ENCODE measurements around the gene BPIFB6.

Gene BPIFB6

DNA sequence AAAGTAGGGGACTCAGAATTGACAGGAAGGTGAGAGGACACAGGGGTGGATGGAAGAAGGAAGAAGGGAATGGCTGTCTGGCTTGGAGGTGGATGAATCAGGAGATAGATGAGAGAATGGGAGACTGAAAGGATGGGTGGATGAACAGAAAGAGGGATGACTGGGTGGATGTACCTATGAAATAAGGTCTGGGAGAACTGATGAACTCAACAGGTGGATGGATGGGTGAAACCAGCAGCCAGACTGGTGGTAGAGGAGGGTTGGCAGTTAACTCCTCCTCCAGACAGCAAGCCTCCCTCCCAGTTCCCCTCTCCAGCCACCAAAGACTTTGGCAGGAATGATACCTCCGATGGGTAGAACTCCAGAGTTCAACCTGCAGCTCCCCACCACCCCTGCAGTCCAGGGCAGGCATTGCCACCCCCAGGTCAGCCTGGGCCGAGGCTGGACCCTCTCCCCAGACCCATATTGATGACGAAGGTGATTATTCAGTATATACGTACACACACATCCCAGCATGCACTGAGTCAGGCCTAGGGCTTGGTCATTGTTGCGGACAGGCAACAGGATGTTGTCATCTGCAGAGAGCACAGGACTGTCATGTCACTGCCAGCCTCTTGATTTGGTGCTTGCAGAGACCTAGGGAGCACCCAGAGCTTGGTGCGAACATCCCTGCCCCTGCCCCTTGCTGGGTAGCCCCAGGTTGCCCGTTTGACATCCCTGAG, 29.2 kb upstream of the BPIFB6 start:
- H3K4me3 ChIP-seq (ENCODE audit: low read length) = no peak overlapping the region
- no peaks in the 10 kb centered on the region for H3K9me3 ChIP-seq (ENCODE audit: control insufficient read depth, insufficient read depth, low read length)
- no peaks in the 10 kb centered on the region for H3K4me1 ChIP-seq (ENCODE audit: control insufficient read depth, insufficient read depth, low read length)
- no peak for DNase-seq (ENCODE audit: low read depth, low spot score)
- WGBS (ENCODE audit: insufficient coverage, insufficient read length) = no CpG with 5 or more reads among the region's 7 CpGs
- no peak overlapping the region for H3K27ac ChIP-seq (ENCODE audit: low read length)
- no peaks in the 10 kb centered on the region for H3K27me3 ChIP-seq (ENCODE audit: control insufficient read depth, insufficient read depth, low read length)
- H3K36me3 ChIP-seq (ENCODE audit: control insufficient read depth, insufficient read depth, low read length) = no peaks in the 10 kb centered on the region

- no peaks in the 10 kb centered on the region for H3K36me3 ChIP-seq (ENCODE audit: control insufficient read depth, insufficient read depth, low read length)
- no peak for DNase-seq (ENCODE audit: low read depth, low spot score)
- H3K4me1 ChIP-seq (ENCODE audit: control insufficient read depth, insufficient read depth, low read length) = no peaks in the 10 kb centered on the region
- H3K9me3 ChIP-seq (ENCODE audit: control insufficient read depth, insufficient read depth, low read length) = no peaks in the 10 kb centered on the region
- no peaks in the 10 kb centered on the region for H3K27me3 ChIP-seq (ENCODE audit: control insufficient read depth, insufficient read depth, low read length)
- no peak within 1 kb of the TSS for H3K4me3 ChIP-seq (ENCODE audit: low read length)
- no peak within 1 kb of the TSS for H3K27ac ChIP-seq (ENCODE audit: low read length)
- WGBS (ENCODE audit: insufficient coverage, insufficient read length) = no CpG with 5 or more reads among the region's 6 CpGs
Measured at GRCh38 chr20:33004141-33004751, 27.2 kb upstream of the BPIFB6 start, which contains the start of gene SUN5. SUN5 (minus strand) TSS chr20:33004433; CDS start chr20:33004340, 93 bp downstream.

DNA sequence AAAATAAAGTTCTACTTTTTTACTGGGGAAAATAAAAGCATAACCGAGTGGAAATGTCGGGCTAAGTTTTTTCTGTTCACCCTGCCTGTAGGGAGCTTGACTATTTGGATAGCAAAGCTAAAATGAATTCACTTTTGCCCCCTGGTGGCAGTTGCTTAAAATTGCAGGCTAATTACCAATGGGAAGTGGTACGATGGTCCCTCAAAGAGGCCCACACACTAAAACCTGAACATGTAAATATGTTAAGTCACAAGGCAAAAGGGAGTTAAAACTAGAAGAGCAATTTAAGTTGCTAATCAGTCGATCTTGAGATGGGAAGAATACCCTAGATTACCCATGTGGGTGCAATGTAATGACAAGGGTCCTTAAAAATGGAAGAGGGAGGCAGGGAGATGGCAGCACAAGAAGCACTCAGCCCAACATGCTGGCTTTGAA, 26.3 kb upstream of the BPIFB6 start:
- Histone ChIP-seq H3K36me3 (ENCODE audit: control insufficient read depth, insufficient read depth, low read length) (no peaks in the 10 kb centered on the region), H3K4me3 (ENCODE audit: low read length) (no peak overlapping the region), H3K4me1 (ENCODE audit: control insufficient read depth, insufficient read depth, low read length) (no peaks in the 10 kb centered on the region; the same call in 1 of the 2 replicates), H3K27ac (ENCODE audit: low read length) (no peak overlapping the region), H3K27me3 (ENCODE audit: control insufficient read depth, insufficient read depth, low read length) (no peaks in the 10 kb centered on the region), H3K9me3 (ENCODE audit: control insufficient read depth, insufficient read depth, low read length) (no peaks in the 10 kb centered on the region)
- WGBS (ENCODE audit: insufficient coverage, insufficient read length) = no CpG with 5 or more reads among the region's 4 CpGs
- DNase-seq (ENCODE audit: low read depth, low spot score) = peak; percentile 43

DNA sequence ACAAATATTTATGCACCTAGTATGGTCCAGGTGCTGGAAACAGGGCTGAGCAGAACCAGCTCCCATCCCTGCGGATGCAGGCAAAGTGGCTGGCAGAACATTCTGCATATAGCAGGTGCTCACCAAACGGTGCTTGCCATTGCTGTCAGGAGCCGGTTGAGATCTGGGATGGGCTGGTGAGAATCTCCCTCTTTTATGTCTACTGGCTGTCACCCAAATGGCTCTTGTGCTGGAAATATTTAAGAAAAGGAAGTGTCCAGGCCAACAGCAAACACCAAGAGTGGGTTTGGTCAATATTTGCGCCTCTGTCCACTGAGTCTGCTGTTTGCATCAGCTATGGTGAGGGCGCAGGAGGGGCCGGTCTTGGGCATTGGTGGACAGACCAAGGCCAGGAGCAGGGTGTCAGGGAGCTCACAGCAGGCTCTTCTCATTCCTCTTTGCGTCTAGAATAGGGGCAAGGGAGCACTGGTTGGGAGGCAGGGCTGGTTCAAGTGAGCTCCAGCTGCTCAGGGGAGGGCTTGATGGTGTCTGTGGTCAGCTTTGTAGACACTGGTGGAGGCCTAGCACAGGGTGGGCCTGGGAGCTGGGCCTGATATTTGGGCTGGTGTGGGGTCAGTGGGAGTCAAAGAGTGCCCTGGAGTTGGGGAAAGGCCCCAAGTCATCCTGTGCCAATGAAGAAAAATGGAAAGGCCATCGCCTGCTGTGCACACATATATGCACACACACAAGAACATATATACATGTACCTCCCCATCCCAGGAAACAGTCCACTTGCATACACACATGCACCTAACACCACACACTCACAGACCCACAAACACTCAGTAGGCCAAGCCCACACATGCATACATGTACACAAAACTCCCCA, 25.3 kb upstream of the BPIFB6 start:
- no CpG with 5 or more reads among the region's 8 CpGs for WGBS (ENCODE audit: insufficient coverage, insufficient read length)
- H3K4me1 ChIP-seq (ENCODE audit: control insufficient read depth, insufficient read depth, low read length) = no peaks in the 10 kb centered on the region; the same call in 1 of the 2 replicates
- no peaks in the 10 kb centered on the region for H3K9me3 ChIP-seq (ENCODE audit: control insufficient read depth, insufficient read depth, low read length)
- H3K27me3 ChIP-seq (ENCODE audit: control insufficient read depth, insufficient read depth, low read length) = no peaks in the 10 kb centered on the region
- H3K4me3 ChIP-seq (ENCODE audit: low read length) = no peak overlapping the region; the same call in 1 of the 2 replicates
- no peaks in the 10 kb centered on the region for H3K36me3 ChIP-seq (ENCODE audit: control insufficient read depth, insufficient read depth, low read length)
- no peak for DNase-seq (ENCODE audit: low read depth, low spot score)
- no peak overlapping the region for H3K27ac ChIP-seq (ENCODE audit: low read length)

- Histone ChIP-seq H3K4me3 (ENCODE audit: low read length) (no peak overlapping the region), H3K9me3 (ENCODE audit: control insufficient read depth, insufficient read depth, low read length) (no peaks in the 10 kb centered on the region), H3K27me3 (ENCODE audit: control insufficient read depth, insufficient read depth, low read length) (no peaks in the 10 kb centered on the region), H3K4me1 (ENCODE audit: control insufficient read depth, insufficient read depth, low read length) (no peaks in the 10 kb centered on the region; the same call in 1 of the 2 replicates), H3K36me3 (ENCODE audit: control insufficient read depth, insufficient read depth, low read length) (no peaks in the 10 kb centered on the region), H3K27ac (ENCODE audit: low read length) (no peak overlapping the region)
- no peak for DNase-seq (ENCODE audit: low read depth, low spot score)
- no CpG with 5 or more reads among the region's 8 CpGs for WGBS (ENCODE audit: insufficient coverage, insufficient read length)
Measured at GRCh38 chr20:33006776-33007375, 24.6 kb upstream of the BPIFB6 start.

- no CpG with 5 or more reads among the region's 11 CpGs for WGBS (ENCODE audit: insufficient coverage, insufficient read length)
- no peaks in the 10 kb centered on the region; the same call in 1 of the 2 replicates for H3K4me1 ChIP-seq (ENCODE audit: control insufficient read depth, insufficient read depth, low read length)
- no peak within 1 kb of the TSS; the same call in 1 of the 2 replicates for H3K4me3 ChIP-seq (ENCODE audit: low read length)
Measured at GRCh38 chr20:33007376-33008335, 23.8 kb upstream of the BPIFB6 start, which contains the start of gene BPIFB2. BPIFB2 (plus strand) TSS chr20:33007704; CDS start chr20:33008575, 871 bp downstream.

GRCh38 chr20:33008336-33009213, 22.9 kb upstream of the BPIFB6 start:
- WGBS (ENCODE audit: insufficient coverage, insufficient read length) = no CpG with 5 or more reads among the region's 23 CpGs
- no peaks in the 10 kb centered on the region for H3K36me3 ChIP-seq (ENCODE audit: control insufficient read depth, insufficient read depth, low read length)
- no peaks in the 10 kb centered on the region for H3K9me3 ChIP-seq (ENCODE audit: control insufficient read depth, insufficient read depth, low read length)
- H3K4me3 ChIP-seq (ENCODE audit: low read length) = no peak overlapping the region
- no peaks in the 10 kb centered on the region; the same call in 1 of the 2 replicates for H3K4me1 ChIP-seq (ENCODE audit: control insufficient read depth, insufficient read depth, low read length)
- H3K27me3 ChIP-seq (ENCODE audit: control insufficient read depth, insufficient read depth, low read length) = no peaks in the 10 kb centered on the region
- DNase-seq (ENCODE audit: low read depth, low spot score) = no peak
- H3K27ac ChIP-seq (ENCODE audit: low read length) = no peak overlapping the region

More at GRCh38 chr20:33007376-33008335, 23.8 kb upstream of the BPIFB6 start, which contains the start of gene BPIFB2:
- Histone ChIP-seq H3K36me3 (ENCODE audit: control insufficient read depth, insufficient read depth, low read length) (no peaks in the 10 kb centered on the region), H3K27me3 (ENCODE audit: control insufficient read depth, insufficient read depth, low read length) (no peaks in the 10 kb centered on the region), H3K27ac (ENCODE audit: low read length) (no peak within 1 kb of the TSS), H3K9me3 (ENCODE audit: control insufficient read depth, insufficient read depth, low read length) (no peaks in the 10 kb centered on the region)
- DNase-seq (ENCODE audit: low read depth, low spot score) = no peak

GRCh38 chr20:33009214-33010132, 22.0 kb upstream of the BPIFB6 start:
- H3K9me3 ChIP-seq (ENCODE audit: control insufficient read depth, insufficient read depth, low read length) = no peaks in the 10 kb centered on the region
- no CpG with 5 or more reads among the region's 19 CpGs for WGBS (ENCODE audit: insufficient coverage, insufficient read length)
- H3K27me3 ChIP-seq (ENCODE audit: control insufficient read depth, insufficient read depth, low read length) = no peaks in the 10 kb centered on the region
- H3K27ac ChIP-seq (ENCODE audit: low read length) = no peak overlapping the region
- H3K36me3 ChIP-seq (ENCODE audit: control insufficient read depth, insufficient read depth, low read length) = no peaks in the 10 kb centered on the region
- no peak overlapping the region for H3K4me3 ChIP-seq (ENCODE audit: low read length)
- DNase-seq (ENCODE audit: low read depth, low spot score) = no peak
- no peaks in the 10 kb centered on the region; the same call in 1 of the 2 replicates for H3K4me1 ChIP-seq (ENCODE audit: control insufficient read depth, insufficient read depth, low read length)

Measured in iPS DF 6.9 (cell line).